Measurements from ENCODE around the gene HSPG2. TPM values are rescaled to one million over a fixed set of nuclear protein-coding genes. Genes with fewer than 3 reads are reported as not detected.

HSPG2 gene
- total RNA-seq, 1 experiment from 2014 or later, result 70.4 TPM

GRCh38 chr1:21898326-21899200, 38.5 kb downstream of the HSPG2 start:
- no peak for DNase-seq
- no peaks in the 10 kb centered on the region for H3K9me3 ChIP-seq
- no peak overlapping the region for H3K4me3 ChIP-seq
- H3K36me3 ChIP-seq, result peaks cover 65% of the 10 kb centered on the region
- no peaks in the 10 kb centered on the region for H3K27me3 ChIP-seq

GRCh38 chr1:21897844-21898243, 39.3 kb downstream of the HSPG2 start:
- Histone ChIP-seq H3K27me3 (no peaks in the 10 kb centered on the region), H3K9me3 (no peaks in the 10 kb centered on the region), H3K4me3 (no peak overlapping the region), H3K36me3 (peaks cover 65% of the 10 kb centered on the region)
- DNase-seq, result no peak

- no peak for DNase-seq
Observed at GRCh38 chr1:21896652-21897532, 40.2 kb downstream of the HSPG2 start.

GRCh38 chr1:21896026-21896425, 41.1 kb downstream of the HSPG2 start:
- no peak overlapping the region for H3K4me3 ChIP-seq
- H3K36me3 ChIP-seq, result peaks cover 64% of the 10 kb centered on the region
- no peak for DNase-seq
- H3K27me3 ChIP-seq, result no peaks in the 10 kb centered on the region
- no peaks in the 10 kb centered on the region for H3K9me3 ChIP-seq

More at GRCh38 chr1:21896652-21897532, 40.2 kb downstream of the HSPG2 start:
- Histone ChIP-seq H3K27me3 (no peaks in the 10 kb centered on the region), H3K36me3 (peaks cover 62% of the 10 kb centered on the region), H3K9me3 (no peaks in the 10 kb centered on the region), H3K4me3 (no peak overlapping the region)

- DNase-seq, result no peak
- no peaks in the 10 kb centered on the region for H3K27me3 ChIP-seq
- peaks cover 76% of the 10 kb centered on the region for H3K36me3 ChIP-seq
- H3K9me3 ChIP-seq, result no peaks in the 10 kb centered on the region
- H3K4me3 ChIP-seq, result no peak overlapping the region
Observed at GRCh38 chr1:21894034-21894881, 42.9 kb downstream of the HSPG2 start.

- DNase-seq, result no peak
- Histone ChIP-seq H3K9me3 (no peaks in the 10 kb centered on the region), H3K36me3 (peaks cover 76% of the 10 kb centered on the region), H3K4me3 (no peak overlapping the region), H3K27me3 (no peaks in the 10 kb centered on the region)
Observed at GRCh38 chr1:21893046-21893805, 43.9 kb downstream of the HSPG2 start.

GRCh38 chr1:21891621-21892479, 45.3 kb downstream of the HSPG2 start:
- peaks cover 68% of the 10 kb centered on the region for H3K36me3 ChIP-seq
- no peaks in the 10 kb centered on the region for H3K9me3 ChIP-seq
- no peak for DNase-seq
- H3K27me3 ChIP-seq, result no peaks in the 10 kb centered on the region
- H3K4me3 ChIP-seq, result no peak overlapping the region

- no peak for DNase-seq
- no peaks in the 10 kb centered on the region for H3K9me3 ChIP-seq
- H3K27me3 ChIP-seq, result no peaks in the 10 kb centered on the region
- H3K4me3 ChIP-seq, result no peak overlapping the region
- peaks cover 71% of the 10 kb centered on the region for H3K36me3 ChIP-seq
Observed at GRCh38 chr1:21891081-21891480, 46.0 kb downstream of the HSPG2 start.

GRCh38 chr1:21888500-21888899, 48.6 kb downstream of the HSPG2 start:
- Histone ChIP-seq H3K9me3 (no peaks in the 10 kb centered on the region), H3K36me3 (peaks cover 75% of the 10 kb centered on the region), H3K27me3 (no peaks in the 10 kb centered on the region), H3K4me3 (no peak overlapping the region)
- no peak for DNase-seq

- DNase-seq, result no peak
- Histone ChIP-seq H3K9me3 (no peaks in the 10 kb centered on the region), H3K4me3 (no peak overlapping the region), H3K36me3 (peaks cover 78% of the 10 kb centered on the region), H3K27me3 (no peaks in the 10 kb centered on the region)
Observed at GRCh38 chr1:21887796-21888195, 49.3 kb downstream of the HSPG2 start.

- Histone ChIP-seq H3K27me3 (no peaks in the 10 kb centered on the region), H3K9me3 (no peaks in the 10 kb centered on the region), H3K36me3 (peaks cover 80% of the 10 kb centered on the region), H3K4me3 (no peak overlapping the region)
- no peak for DNase-seq
Observed at GRCh38 chr1:21887216-21887736, 49.8 kb downstream of the HSPG2 start.

GRCh38 chr1:21886486-21887215, 50.5 kb downstream of the HSPG2 start:
- H3K27me3 ChIP-seq, result no peaks in the 10 kb centered on the region
- H3K4me3 ChIP-seq, result no peak overlapping the region
- H3K36me3 ChIP-seq, result peaks cover 79% of the 10 kb centered on the region
- no peaks in the 10 kb centered on the region for H3K9me3 ChIP-seq
- DNase-seq, result no peak

- Histone ChIP-seq H3K27me3 (no peaks in the 10 kb centered on the region), H3K4me3 (no peak overlapping the region), H3K36me3 (peaks cover 75% of the 10 kb centered on the region), H3K9me3 (no peaks in the 10 kb centered on the region)
- DNase-seq, result no peak
Observed at GRCh38 chr1:21885236-21886037, 51.7 kb downstream of the HSPG2 start.
